HCEC 1CT (cell line): Measurements from ENCODE around the gene SPRR1B.
"Not testable (repeated sequence)": the region's sequence is repeated elsewhere in the genome, so short reads cannot be mapped to it uniquely, and the experiment has no call there.

Source experiments
- DNase-seq: peaks from one replicate; pipeline ENCODE4 v3.0.0-alpha.2; 2017

The SPRR1B gene

GRCh38 chr1:153040950-153041631 is 10.1 kb downstream of the SPRR1B start, which contains the start of gene SPRR2D:
Gene SPRR2D, minus strand, starts transcription at chr1:153041120. Its CDS starts 774 bp downstream, at chr1:153040346.
- no peak for DNase-seq

- DNase-seq = no peak
Measured at GRCh38 chr1:153049211-153049610, 18.2 kb downstream of the SPRR1B start.

GRCh38 chr1:153056111-153056510 is 25.1 kb downstream of the SPRR1B start:
- DNase-seq = not testable (repeated sequence)

GRCh38 chr1:153057375-153057774 is 26.4 kb downstream of the SPRR1B start, which contains the start of gene SPRR2A:
Gene SPRR2A, minus strand, starts transcription at chr1:153057512. Its CDS starts 777 bp downstream, at chr1:153056735.
- no peak for DNase-seq

- no peak for DNase-seq
Measured at GRCh38 chr1:153058154-153058553, 27.2 kb downstream of the SPRR1B start.

GRCh38 chr1:153058826-153059784 is 28.1 kb downstream of the SPRR1B start:
- DNase-seq = no peak

- DNase-seq = no peak
Measured at GRCh38 chr1:153070243-153070642, 39.2 kb downstream of the SPRR1B start.

GRCh38 chr1:153071511-153071910 is 40.5 kb downstream of the SPRR1B start, which contains the start of gene SPRR2B:
Gene SPRR2B, minus strand, starts transcription at chr1:153071611. Its CDS starts 772 bp downstream, at chr1:153070839.
- DNase-seq = no peak

- DNase-seq = no peak
Measured at GRCh38 chr1:153072806-153073726, 42.1 kb downstream of the SPRR1B start.

GRCh38 chr1:153081736-153082135 is 50.7 kb downstream of the SPRR1B start:
- no peak for DNase-seq
